GM21360 (cell line): ENCODE measurements around the gene PCDH15.

Source experiments
- ATAC-seq: cut with Tn5 transposase; IDR thresholded peaks from one replicate; pipeline ENCODE4 v1.9.1; 2021; ENCODE audit warnings: mild to moderate bottlenecking, moderate library complexity; ENCODE audit not compliant: unreplicated experiment

The PCDH15 gene

GRCh38 chr10:54139819-54140428 lies 661.1 kb downstream of the PCDH15 start:
- ATAC-seq = no peak

- ATAC-seq = no peak
These were observed 663.6 kb downstream of the PCDH15 start for GRCh38 chr10:54137396-54137795.

GRCh38 chr10:54133203-54133602 lies 667.8 kb downstream of the PCDH15 start:
- no peak for ATAC-seq

GRCh38 chr10:54131833-54132232 lies 669.2 kb downstream of the PCDH15 start:
- no peak for ATAC-seq

GRCh38 chr10:54130394-54130793 lies 670.6 kb downstream of the PCDH15 start:
- ATAC-seq = no peak

DNA sequence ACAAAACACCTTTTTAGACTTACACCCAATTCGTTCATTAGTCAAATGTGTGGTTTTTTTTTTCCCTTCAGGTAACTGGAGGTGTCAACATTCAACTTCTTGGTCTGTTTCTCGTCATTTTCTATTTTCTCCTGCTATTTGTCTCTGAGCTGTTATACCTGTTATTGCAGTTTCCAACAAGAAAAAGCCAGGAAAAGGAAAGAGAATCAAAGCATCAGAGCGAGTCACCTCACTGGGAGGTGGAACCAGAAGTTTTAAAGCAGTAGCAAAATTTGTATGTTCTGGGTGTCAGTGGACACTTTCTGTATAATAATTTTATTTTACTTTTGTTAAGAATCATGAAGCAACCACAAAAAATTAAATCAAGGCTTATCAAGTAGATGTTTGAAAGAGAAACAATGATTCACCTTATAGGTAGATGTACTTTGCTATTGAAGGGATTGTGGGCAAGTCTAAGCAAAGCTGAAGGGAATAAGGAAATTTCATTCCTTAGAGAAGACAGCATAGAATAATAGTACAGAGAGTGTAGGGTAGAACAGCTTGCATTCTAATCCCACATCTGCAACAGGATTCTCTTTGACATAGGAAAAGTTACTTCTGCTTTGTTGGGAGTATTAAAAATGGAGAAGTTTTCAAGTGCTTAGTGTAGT lies 675.8 kb downstream of the PCDH15 start:
- no peak for ATAC-seq

GRCh38 chr10:54124209-54124885 lies 676.7 kb downstream of the PCDH15 start:
- no peak for ATAC-seq

GRCh38 chr10:54120806-54121205 lies 680.2 kb downstream of the PCDH15 start:
- no peak for ATAC-seq

- no peak for ATAC-seq
These were observed 692.1 kb downstream of the PCDH15 start for GRCh38 chr10:54108961-54109360.

- no peak for ATAC-seq
These were observed 704.1 kb downstream of the PCDH15 start for GRCh38 chr10:54096892-54097291.

DNA sequence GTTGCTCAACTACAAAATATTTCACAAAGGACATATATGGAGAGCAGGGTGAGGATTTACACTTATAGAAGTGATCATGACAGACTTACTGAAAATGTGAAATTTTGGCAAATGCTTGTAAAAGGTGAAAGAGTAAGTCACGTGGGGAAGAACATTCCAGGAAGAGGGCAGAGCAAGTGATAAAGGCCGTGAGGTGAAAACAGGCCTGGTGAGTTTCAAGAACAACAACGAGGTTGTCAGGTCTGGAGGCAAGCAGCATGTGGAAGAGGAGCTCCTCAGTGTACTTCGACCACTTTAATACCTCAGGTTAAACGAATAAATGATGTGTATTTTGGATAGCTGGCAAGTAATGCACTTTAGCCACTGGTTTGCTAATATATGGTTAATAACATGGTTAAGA lies 706.7 kb downstream of the PCDH15 start:
- ATAC-seq = no peak

- ATAC-seq = no peak
These were observed 709.8 kb downstream of the PCDH15 start for GRCh38 chr10:54091237-54091636.

GRCh38 chr10:54081950-54082349 lies 719.1 kb downstream of the PCDH15 start:
- no peak for ATAC-seq

DNA sequence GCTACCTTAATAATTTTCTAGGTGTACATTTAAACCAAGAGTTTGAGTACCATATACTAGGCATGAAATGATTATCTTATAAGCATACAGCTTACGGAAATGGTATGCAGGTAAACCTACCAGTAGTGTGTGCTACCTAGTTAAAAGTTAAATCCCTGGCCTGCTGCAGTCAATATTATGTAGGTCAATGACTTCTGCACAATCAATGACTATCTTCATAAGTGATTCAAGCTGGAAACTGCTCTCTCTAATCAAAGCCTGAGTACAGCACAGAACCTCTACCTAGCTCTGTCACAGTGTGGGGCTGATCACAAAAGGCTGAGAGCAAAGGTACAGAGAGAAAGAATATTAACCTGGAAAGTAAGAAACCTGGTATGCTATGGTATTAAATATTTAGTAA lies 733.7 kb downstream of the PCDH15 start:
- ATAC-seq = no peak

DNA sequence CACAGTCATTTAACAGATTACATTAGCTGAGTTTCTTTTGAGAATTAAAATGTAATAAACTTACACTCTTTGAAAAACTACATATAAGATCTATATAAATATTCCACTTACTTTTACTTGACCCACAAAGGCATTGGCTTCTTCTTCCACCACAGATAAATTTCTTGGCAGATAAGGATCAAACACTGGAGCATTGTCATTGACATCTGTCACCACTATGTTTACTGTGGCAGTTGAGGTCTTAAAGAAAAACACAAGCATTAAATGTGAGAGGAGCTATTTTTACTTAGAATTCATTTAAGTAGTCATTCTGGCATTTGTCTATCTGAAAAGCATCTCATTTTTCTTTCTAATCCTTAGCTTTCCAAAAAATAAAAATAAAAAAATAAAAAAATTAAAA lies 734.4 kb downstream of the PCDH15 start:
- ATAC-seq = no peak

GRCh38 chr10:54065106-54065505 lies 735.9 kb downstream of the PCDH15 start:
- ATAC-seq = no peak

- no peak for ATAC-seq
These were observed 736.8 kb downstream of the PCDH15 start for GRCh38 chr10:54064215-54064614.

GRCh38 chr10:54063514-54063913 lies 737.5 kb downstream of the PCDH15 start:
- no peak for ATAC-seq

DNA sequence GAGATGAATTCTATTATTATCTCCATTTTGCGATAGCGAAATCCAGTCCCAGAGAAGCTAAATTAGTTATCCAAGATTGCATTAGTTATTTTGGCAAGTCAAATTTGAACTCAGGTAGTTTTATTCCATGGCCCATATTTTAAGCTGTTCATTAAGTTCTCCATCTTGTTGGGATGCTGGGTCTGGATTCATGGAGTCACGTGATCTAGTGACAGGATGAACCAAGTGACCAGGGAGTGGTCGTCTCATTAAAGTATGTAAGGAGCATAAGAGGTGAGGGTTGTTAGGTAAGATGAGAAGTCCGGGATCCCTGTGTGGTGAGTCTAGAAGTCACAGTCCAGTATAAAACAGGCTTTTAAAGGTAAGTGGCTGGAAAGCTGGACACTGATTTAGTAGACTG lies 740.5 kb downstream of the PCDH15 start:
- ATAC-seq = no peak

DNA sequence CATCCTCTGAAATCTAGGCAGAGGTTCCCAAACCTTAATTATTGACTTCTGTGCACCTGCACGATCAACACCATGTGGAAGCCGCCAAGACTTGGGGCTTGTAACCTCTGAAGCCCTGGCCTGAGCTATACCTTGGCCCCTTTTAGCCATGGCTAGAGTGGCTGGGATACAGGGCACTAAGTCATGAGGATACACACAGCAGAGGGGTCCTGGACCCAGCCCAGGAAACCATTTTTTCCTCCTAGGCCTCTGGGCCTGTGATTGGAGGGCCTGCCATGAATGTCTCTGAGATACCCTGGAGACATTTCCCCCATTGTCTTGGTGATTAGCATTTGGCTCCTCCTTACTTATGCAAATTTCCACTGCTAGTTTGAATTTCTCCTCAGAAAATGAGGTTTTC lies 743.7 kb downstream of the PCDH15 start:
- no peak for ATAC-seq

- ATAC-seq = no peak
These were observed 774.7 kb downstream of the PCDH15 start for GRCh38 chr10:54026340-54026739.

GRCh38 chr10:54011117-54011516 lies 789.9 kb downstream of the PCDH15 start:
- ATAC-seq = no peak
